H9 (cell line): ENCODE data around the gene ARNT2. TPM values are rescaled to one million over a fixed set of nuclear protein-coding genes. Genes with fewer than 3 reads are reported as not detected.

Experiments
- DNase-seq: peaks from one replicate; pipeline ENCODE4 v3.0.0-alpha.2; 2017
- H2AFZ ChIP-seq: one replicate; pipeline ENCODE4 v1.6.1; 2013; ENCODE audit warnings: mild to moderate bottlenecking, low read length, control low read depth, moderate library complexity
- H2AK5ac ChIP-seq: 2 replicates; pipeline ENCODE4 v1.6.1; 2013; ENCODE audit warnings: low read length, control low read depth, mixed read lengths; ENCODE audit not compliant: insufficient read length
- H2BK120ac ChIP-seq: one replicate; pipeline ENCODE4 v1.6.1; 2013; ENCODE audit warnings: low read depth, mild to moderate bottlenecking, low read length, control low read depth, inconsistent platforms; ENCODE audit not compliant: poor library complexity, severe bottlenecking
- H2BK12ac ChIP-seq: 2 replicates; pipeline ENCODE4 v1.6.1; 2013; ENCODE audit warnings: low read length, control low read depth, mixed read lengths, low read depth; ENCODE audit not compliant: insufficient read length
- H2BK15ac ChIP-seq: 2 replicates; pipeline ENCODE4 v1.6.1; 2013; ENCODE audit warnings: low read depth, low read length, control low read depth
- H2BK20ac ChIP-seq: one replicate; pipeline ENCODE4 v1.6.1; 2013; ENCODE audit warnings: low read depth, mild to moderate bottlenecking, low read length, control low read depth, inconsistent platforms; ENCODE audit not compliant: poor library complexity, severe bottlenecking
- H2BK5ac ChIP-seq: 2 replicates; pipeline ENCODE4 v1.6.1; 2013; ENCODE audit warnings: low read length, control low read depth, mixed read lengths; ENCODE audit not compliant: insufficient read length
- H3K14ac ChIP-seq: 2 replicates; pipeline ENCODE4 v1.6.1; 2013; ENCODE audit warnings: low read length, control low read depth; ENCODE audit not compliant: insufficient read depth
- H3K18ac ChIP-seq: 2 replicates; pipeline ENCODE4 v1.6.1; 2013; ENCODE audit warnings: low read depth, mild to moderate bottlenecking, mixed read lengths, low read length, control low read depth; ENCODE audit not compliant: insufficient read length
- H3K23ac ChIP-seq: 2 replicates; pipeline ENCODE4 v1.6.1; 2013; ENCODE audit warnings: low read length, control low read depth, mixed read lengths, low read depth; ENCODE audit not compliant: insufficient read length
- H3K23me2 ChIP-seq: 2 replicates; pipeline ENCODE4 v1.6.1; 2013; ENCODE audit warnings: low read depth, mild to moderate bottlenecking, mixed read lengths, low read length, control low read depth; ENCODE audit not compliant: insufficient read length, poor library complexity, severe bottlenecking
- H3K27ac ChIP-seq: 2 replicates; pipeline ENCODE4 v1.5.1; 2013; ENCODE audit warnings: low read length, control low read depth, mixed read lengths, low read depth; ENCODE audit not compliant: insufficient read length
- H3K27me3 ChIP-seq: 2 replicates; pipeline ENCODE4 v1.6.1; 2013; ENCODE audit warnings: low read length, control low read depth, inconsistent platforms; ENCODE audit not compliant: insufficient read depth
- H3K4ac ChIP-seq: 2 replicates; pipeline ENCODE4 v1.6.1; 2013; ENCODE audit warnings: low read depth, mild to moderate bottlenecking, control low read depth, inconsistent platforms, low read length, moderate library complexity
- H3K4me1 ChIP-seq: 2 replicates; pipeline ENCODE4 v1.6.1; 2013; ENCODE audit warnings: low read length, control low read depth, inconsistent platforms; ENCODE audit not compliant: insufficient read depth
- H3K4me2 ChIP-seq: 2 replicates; pipeline ENCODE4 v1.6.1; 2013; ENCODE audit warnings: low read length, control low read depth, mixed read lengths; ENCODE audit not compliant: insufficient read length, insufficient read depth
- H3K56ac ChIP-seq: 2 replicates; pipeline ENCODE4 v1.6.1; 2013; ENCODE audit warnings: low read depth, mild to moderate bottlenecking, mixed read lengths, low read length, control low read depth; ENCODE audit not compliant: insufficient read length
- H3K79me1 ChIP-seq: 2 replicates; pipeline ENCODE4 v1.6.1; 2013; ENCODE audit warnings: low read depth, mild to moderate bottlenecking, moderate library complexity, low read length, control low read depth, inconsistent platforms; ENCODE audit not compliant: insufficient read depth, poor library complexity, severe bottlenecking
- H3K79me2 ChIP-seq: 2 replicates; pipeline ENCODE4 v1.6.1; 2013; ENCODE audit warnings: low read length, control low read depth, inconsistent platforms; ENCODE audit not compliant: insufficient read depth
- H3K9ac ChIP-seq: 2 replicates; pipeline ENCODE4 v1.6.1; 2013; ENCODE audit warnings: low read length, control low read depth, mixed read lengths; ENCODE audit not compliant: insufficient read length; ENCODE audit errors: extremely low read depth
- H3K9me3 ChIP-seq: one replicate; pipeline ENCODE4 v1.6.1; 2013; ENCODE audit warnings: low read depth, low read length, inconsistent platforms; ENCODE audit not compliant: control insufficient read depth
- H3T11ph ChIP-seq: one replicate; pipeline ENCODE4 v1.6.1; 2013; ENCODE audit warnings: mild to moderate bottlenecking, low read length, control low read depth, inconsistent platforms
- H4K20me1 ChIP-seq: one replicate; pipeline ENCODE4 v1.6.1; 2013; ENCODE audit not compliant: control insufficient read depth, insufficient read length, insufficient read depth
- H4K5ac ChIP-seq: 2 replicates; pipeline ENCODE4 v1.6.1; 2013; ENCODE audit warnings: low read depth, mild to moderate bottlenecking, mixed read lengths, low read length, control low read depth; ENCODE audit not compliant: insufficient read length
- H4K8ac ChIP-seq: replicated peaks from 2 replicates; pipeline ENCODE4 v1.6.1; 2013; ENCODE audit warnings: low read length, control low read depth, mixed read lengths, low read depth; ENCODE audit not compliant: insufficient read length
- H4K91ac ChIP-seq: 2 replicates; pipeline ENCODE4 v1.6.1; 2013; ENCODE audit warnings: low read depth, mild to moderate bottlenecking, moderate library complexity, mixed read lengths, low read length, control low read depth; ENCODE audit not compliant: insufficient read length
- H3K27ac Mint-ChIP-seq, 3 experiments: 2 replicates in 2 of 3; 3 replicates in 1 of 3; pipeline ENCODE4 v1.8.0; 2020 to 2021; ENCODE audit warnings: mixed read lengths in 3 of 3, mild to moderate bottlenecking in 1 of 3, moderate library complexity in 1 of 3
- H3K27me3 Mint-ChIP-seq: 2 replicates; pipeline ENCODE4 v1.8.0; 2021; ENCODE audit warnings: low read depth, mild to moderate bottlenecking, moderate library complexity, mixed read lengths
- H3K36me3 Mint-ChIP-seq, 3 experiments: 2 replicates in 2 of 3; 3 replicates in 1 of 3; pipeline ENCODE4 v1.8.0; 2020 to 2021; ENCODE audit warnings: low read depth in 3 of 3, mixed read lengths in 3 of 3; ENCODE audit not compliant: insufficient read depth in 1 of 3
- H3K4me1 Mint-ChIP-seq, 2 experiments: 2 replicates each; pipeline ENCODE4 v1.8.0; 2020; ENCODE audit warnings: mixed read lengths in 2 of 2
- H3K4me3 Mint-ChIP-seq, 2 experiments: 2 replicates in 1 of 2; 3 replicates in 1 of 2; pipeline ENCODE4 v1.8.0; 2020 to 2021; ENCODE audit warnings: mild to moderate bottlenecking in 2 of 2, mixed read lengths in 2 of 2, moderate library complexity in 1 of 2
- H3K9me3 Mint-ChIP-seq, 2 experiments: 2 replicates in 1 of 2; 3 replicates in 1 of 2; pipeline ENCODE4 v1.8.0; 2020; ENCODE audit warnings: mild to moderate bottlenecking in 2 of 2, mixed read lengths in 2 of 2, moderate library complexity in 1 of 2
- WGBS: extraction: QIAGEN DNeasy Blood & Tissue Kit; methylation state at CpG from one replicate; pipeline ENCODE4 v1.1.7; 2013; ENCODE audit warnings: missing lambda C conversion rate, low lambda C conversion rate, mixed read lengths; ENCODE audit not compliant: insufficient read length; ENCODE audit errors: extremely low coverage; 5-methylcytosine and 5-hydroxymethylcytosine counted together
- total RNA-seq: library from RNA; stranded (reverse); gene quantifications from 2 replicates; pipeline ENCODE4 v1.2.1, GENCODE V29; 2021
- TF ChIP-seq, protein P1 (sequence below): fragments of 200-600 bp; sonication (generic); conservative IDR thresholded peaks from 3 replicates; pipeline ENCODE4 v1.8.0; 2021; ENCODE audit warnings: antibody characterized with exemption, mild to moderate bottlenecking

Gene ARNT2
- total RNA-seq, 1 experiment from 2014 or later = 10.5 TPM

GRCh38 chr15:80419546-80419945, 15.4 kb downstream of the ARNT2 start:
- Histone ChIP-seq H3K27ac (no peak overlapping the region), H3K9ac (no peak overlapping the region)
- DNase-seq = no peak

More at GRCh38 chr15:80419546-80419945, 15.4 kb downstream of the ARNT2 start:
- no CpG with 5 or more reads among the region's 5 CpGs for WGBS
- H3K27me3 ChIP-seq = no peaks in the 10 kb centered on the region
- no peak overlapping the region for H3K18ac ChIP-seq
- H2BK5ac ChIP-seq = no peak overlapping the region
- no peaks in the 10 kb centered on the region for H4K20me1 ChIP-seq
- H3K14ac ChIP-seq = no peak overlapping the region
- H3K79me2 ChIP-seq = no peaks in the 10 kb centered on the region
- no peaks in the 10 kb centered on the region for H3K79me1 ChIP-seq
- no peak overlapping the region for H3K4ac ChIP-seq
- peaks cover 0 to 3% of the 10 kb centered on the region in 2 experiments; a peak in 2 of 5 replicates for H3K9me3 Mint-ChIP-seq
- no peaks in the 10 kb centered on the region; the same call in 1 of the 2 replicates for H3K27me3 Mint-ChIP-seq
- no peak overlapping the region for H3K4me3 Mint-ChIP-seq
- H3K27ac Mint-ChIP-seq = no peak overlapping the region
- H3K23ac ChIP-seq = no peak overlapping the region
- H4K91ac ChIP-seq = no peak overlapping the region
- no peaks in the 10 kb centered on the region for H3K36me3 Mint-ChIP-seq
- no peaks in the 10 kb centered on the region for H3K9me3 ChIP-seq
- no peak overlapping the region for H2BK12ac ChIP-seq
- H3K4me1 Mint-ChIP-seq = peaks cover 7 to 13% of the 10 kb centered on the region in 2 experiments
- H3K23me2 ChIP-seq = no peaks in the 10 kb centered on the region
- no peak overlapping the region for H2BK20ac ChIP-seq
- no peak overlapping the region for H2AFZ ChIP-seq
- no peak overlapping the region for H3T11ph ChIP-seq
- H2AK5ac ChIP-seq = no peak overlapping the region
- no peak overlapping the region for H3K4me2 ChIP-seq
- H2BK15ac ChIP-seq = no peak overlapping the region
- no peak overlapping the region for H2BK120ac ChIP-seq
- no peak overlapping the region for H4K8ac ChIP-seq
- H3K4me1 ChIP-seq = no peaks in the 10 kb centered on the region
- H3K56ac ChIP-seq = no peak overlapping the region
- no peak overlapping the region for H4K5ac ChIP-seq
- TF ChIP-seq, protein P1, sequence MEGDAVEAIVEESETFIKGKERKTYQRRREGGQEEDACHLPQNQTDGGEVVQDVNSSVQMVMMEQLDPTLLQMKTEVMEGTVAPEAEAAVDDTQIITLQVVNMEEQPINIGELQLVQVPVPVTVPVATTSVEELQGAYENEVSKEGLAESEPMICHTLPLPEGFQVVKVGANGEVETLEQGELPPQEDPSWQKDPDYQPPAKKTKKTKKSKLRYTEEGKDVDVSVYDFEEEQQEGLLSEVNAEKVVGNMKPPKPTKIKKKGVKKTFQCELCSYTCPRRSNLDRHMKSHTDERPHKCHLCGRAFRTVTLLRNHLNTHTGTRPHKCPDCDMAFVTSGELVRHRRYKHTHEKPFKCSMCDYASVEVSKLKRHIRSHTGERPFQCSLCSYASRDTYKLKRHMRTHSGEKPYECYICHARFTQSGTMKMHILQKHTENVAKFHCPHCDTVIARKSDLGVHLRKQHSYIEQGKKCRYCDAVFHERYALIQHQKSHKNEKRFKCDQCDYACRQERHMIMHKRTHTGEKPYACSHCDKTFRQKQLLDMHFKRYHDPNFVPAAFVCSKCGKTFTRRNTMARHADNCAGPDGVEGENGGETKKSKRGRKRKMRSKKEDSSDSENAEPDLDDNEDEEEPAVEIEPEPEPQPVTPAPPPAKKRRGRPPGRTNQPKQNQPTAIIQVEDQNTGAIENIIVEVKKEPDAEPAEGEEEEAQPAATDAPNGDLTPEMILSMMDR = no peak
